ENCODE measurements around the gene PRSS36.
"Not testable (repeated sequence)": the region's sequence is repeated elsewhere in the genome, so short reads cannot be mapped to it uniquely, and the experiment has no call there.

PRSS36 gene

DNA sequence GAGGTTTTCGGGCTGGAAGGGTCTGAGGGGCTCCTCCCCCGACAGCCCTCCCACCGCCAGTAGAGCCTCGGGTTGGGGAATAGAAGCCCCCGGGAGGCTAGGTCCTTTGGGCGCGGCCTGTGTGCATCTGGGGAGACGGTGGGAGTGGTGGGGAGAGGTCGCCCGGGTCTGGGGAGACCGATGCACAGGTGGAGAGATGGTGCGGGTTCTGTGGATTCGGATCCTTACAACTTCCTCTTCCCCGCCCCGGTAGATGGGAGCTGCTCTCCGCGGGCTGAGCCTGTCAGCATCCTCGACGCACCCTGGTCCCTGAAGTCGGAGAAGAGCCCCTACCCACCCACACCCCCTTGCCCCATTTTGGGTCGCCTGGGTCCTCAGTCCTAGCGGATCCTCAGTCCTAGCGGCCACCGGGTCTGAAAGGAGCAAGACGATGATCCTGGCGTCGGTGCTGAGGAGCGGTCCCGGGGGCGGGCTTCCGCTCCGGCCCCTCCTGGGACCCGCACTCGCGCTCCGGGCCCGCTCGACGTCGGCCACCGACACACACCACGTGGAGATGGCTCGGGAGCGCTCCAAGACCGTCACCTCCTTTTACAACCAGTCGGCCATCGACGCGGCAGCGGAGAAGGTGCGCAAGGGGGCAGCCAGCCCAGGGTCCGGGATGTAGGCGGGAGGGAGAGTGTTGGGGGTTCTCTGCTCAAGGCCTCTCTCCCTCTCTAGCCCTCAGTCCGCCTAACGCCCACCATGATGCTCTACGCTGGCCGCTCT is 40.9 kb downstream of the PRSS36 start:
- Histone ChIP-seq H3K36me3 (ENCODE audit: insufficient read depth, low read length) (peaks cover 19% of the 10 kb centered on the region; the same call in 1 of the 2 replicates), H2AFZ (ENCODE audit: low read length, unreplicated experiment) (peak overlapping the region; percentile 89), H3K4me1 (ENCODE audit: control insufficient read depth, insufficient read depth, low read length, unreplicated experiment) (peaks cover 9% of the 10 kb centered on the region), H3K4me3 (ENCODE audit: low read depth, low read length) (peak overlapping the region; percentile 88), H3K79me2 (ENCODE audit: control insufficient read depth, insufficient read depth, low read length, unreplicated experiment) (peaks cover 19% of the 10 kb centered on the region), H3K27me3 (ENCODE audit: insufficient read depth, low read length) (no peaks in the 10 kb centered on the region), H3K27ac (ENCODE audit: low read depth, low read length) (no peak overlapping the region)

DNA sequence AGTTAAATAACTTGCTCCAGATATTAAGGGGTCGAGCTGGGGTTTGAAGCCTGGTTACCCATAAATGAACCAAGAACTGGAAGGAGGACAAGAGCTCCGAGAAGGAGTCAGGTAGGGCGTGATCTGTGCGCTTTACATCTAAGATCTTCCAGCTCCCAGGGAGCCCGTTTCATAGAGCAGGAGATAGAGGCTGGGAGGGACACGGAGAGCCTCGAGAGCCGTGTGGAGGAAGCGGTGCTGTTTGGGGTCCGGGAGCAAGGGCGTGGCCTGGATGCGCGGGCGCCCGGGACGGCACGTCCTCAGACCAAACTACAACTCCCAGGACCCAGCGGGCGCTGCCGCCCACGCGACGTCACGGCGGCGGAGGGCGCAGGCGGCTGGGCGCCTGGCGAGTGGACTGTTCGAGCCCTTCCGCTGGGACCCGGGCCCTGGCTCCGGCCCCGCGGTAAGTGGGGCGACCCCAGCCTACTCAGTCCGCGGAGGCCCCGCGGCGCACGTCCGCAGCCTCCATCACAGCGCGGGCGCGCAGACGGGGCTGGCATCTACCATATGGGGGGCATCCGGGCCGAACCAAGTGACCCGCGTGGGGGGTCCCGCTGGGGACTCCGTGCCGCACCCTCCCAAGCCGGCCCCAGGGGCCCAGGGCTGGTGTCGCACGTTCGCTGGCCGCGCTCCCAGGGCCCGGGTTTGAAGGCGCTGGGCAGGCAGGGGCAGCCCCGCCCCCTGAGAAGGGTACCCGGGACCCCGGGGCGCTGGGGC is 41.7 kb downstream of the PRSS36 start, which contains the start of gene BCKDK:
Gene BCKDK (plus strand): TSS at position 352 of the 759 bp plus-strand sequence. CDS start 838 bp downstream, outside the sequence.
- Histone ChIP-seq H3K36me3 (ENCODE audit: insufficient read depth, low read length) (peaks cover 19% of the 10 kb centered on the region; the same call in 1 of the 2 replicates), H3K4me1 (ENCODE audit: control insufficient read depth, insufficient read depth, low read length, unreplicated experiment) (peaks cover 9% of the 10 kb centered on the region), H2AFZ (ENCODE audit: low read length, unreplicated experiment) (peak within 1 kb of the TSS; percentile 89), H3K79me2 (ENCODE audit: control insufficient read depth, insufficient read depth, low read length, unreplicated experiment) (peaks cover 19% of the 10 kb centered on the region), H3K27ac (ENCODE audit: low read depth, low read length) (no peak within 1 kb of the TSS), H3K4me3 (ENCODE audit: low read depth, low read length) (peak within 1 kb of the TSS; percentile 88), H3K27me3 (ENCODE audit: insufficient read depth, low read length) (no peaks in the 10 kb centered on the region)

DNA sequence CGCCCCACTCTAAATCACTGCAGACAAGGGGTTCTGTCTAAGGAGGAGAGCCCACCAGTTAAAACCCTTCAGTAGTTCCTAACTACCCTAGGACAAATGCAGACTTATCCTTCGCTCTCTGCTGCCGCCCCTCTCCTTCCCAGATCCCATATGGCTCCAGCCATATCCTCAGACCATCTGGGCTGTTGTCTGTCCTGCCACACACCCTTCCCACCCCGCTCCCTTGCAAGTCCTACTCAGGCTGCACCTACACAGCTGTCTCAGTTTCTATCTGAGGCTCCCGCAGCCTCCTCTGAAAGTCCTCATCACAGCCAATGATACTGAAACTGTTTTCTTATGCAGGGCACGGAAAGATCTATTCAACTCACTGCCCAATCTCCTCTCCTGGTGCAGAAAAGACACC is 42.4 kb downstream of the PRSS36 start:
- Histone ChIP-seq H3K4me1 (ENCODE audit: control insufficient read depth, insufficient read depth, low read length, unreplicated experiment) (peaks cover 9% of the 10 kb centered on the region), H3K4me3 (ENCODE audit: low read depth, low read length) (peak overlapping the region; percentile 88), H2AFZ (ENCODE audit: low read length, unreplicated experiment) (no peak overlapping the region), H3K79me2 (ENCODE audit: control insufficient read depth, insufficient read depth, low read length, unreplicated experiment) (peaks cover 19% of the 10 kb centered on the region), H3K27ac (ENCODE audit: low read depth, low read length) (no peak overlapping the region), H3K36me3 (ENCODE audit: insufficient read depth, low read length) (peaks cover 19% of the 10 kb centered on the region; the same call in 1 of the 2 replicates), H3K27me3 (ENCODE audit: insufficient read depth, low read length) (no peaks in the 10 kb centered on the region)

DNA sequence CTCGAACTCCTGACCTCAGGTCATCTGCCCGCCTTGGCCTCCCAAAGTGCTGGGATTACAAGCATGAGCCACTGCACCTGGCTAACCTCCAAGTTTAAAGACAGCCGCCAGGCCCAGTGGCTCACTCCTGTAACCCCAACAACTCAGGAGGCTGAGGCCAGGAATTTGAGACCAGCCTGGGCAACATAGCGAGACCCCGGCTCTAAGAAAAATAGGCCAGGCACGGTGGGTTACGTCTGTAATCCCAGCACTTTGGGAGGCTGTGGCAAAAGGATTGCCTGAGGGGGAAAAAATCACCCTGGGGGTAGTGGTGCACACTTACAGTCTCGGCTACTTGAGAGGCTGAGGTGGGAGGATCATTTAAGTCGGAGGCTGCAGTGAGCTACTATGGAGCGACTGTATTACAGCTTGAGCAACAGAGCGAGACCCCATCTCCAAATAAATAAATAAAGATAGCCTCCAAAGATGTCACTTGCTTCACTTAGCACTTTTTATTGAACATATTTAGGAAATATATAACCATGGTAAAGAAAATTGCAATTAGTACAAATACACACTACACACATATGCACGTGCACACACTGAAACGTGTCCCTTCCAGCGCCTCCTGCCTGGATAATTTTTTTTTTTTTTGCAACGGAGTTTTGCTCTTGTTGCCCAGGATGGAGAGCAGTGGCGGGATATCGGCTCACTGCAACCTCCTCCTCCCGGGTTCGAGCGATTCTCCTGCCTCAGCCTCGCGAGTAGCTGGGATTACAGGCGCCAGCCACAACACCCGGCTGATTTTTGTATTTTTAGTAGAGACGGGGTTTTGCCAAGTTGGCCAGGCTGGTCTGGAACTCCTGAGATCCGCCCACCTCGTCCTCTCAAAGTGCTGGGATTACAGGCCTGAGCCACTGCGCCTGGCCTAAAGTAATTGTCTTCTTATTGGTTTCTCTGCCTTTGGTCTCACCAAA is 43.1 kb downstream of the PRSS36 start:
- Histone ChIP-seq H3K36me3 (ENCODE audit: insufficient read depth, low read length) (peaks cover 19% of the 10 kb centered on the region; the same call in 1 of the 2 replicates), H3K27ac (ENCODE audit: low read depth, low read length) (no peak overlapping the region), H3K79me2 (ENCODE audit: control insufficient read depth, insufficient read depth, low read length, unreplicated experiment) (peaks cover 19% of the 10 kb centered on the region), H2AFZ (ENCODE audit: low read length, unreplicated experiment) (no peak overlapping the region), H3K4me1 (ENCODE audit: control insufficient read depth, insufficient read depth, low read length, unreplicated experiment) (peaks cover 9% of the 10 kb centered on the region), H3K4me3 (ENCODE audit: low read depth, low read length) (no peak overlapping the region), H3K27me3 (ENCODE audit: insufficient read depth, low read length) (no peaks in the 10 kb centered on the region)

DNA sequence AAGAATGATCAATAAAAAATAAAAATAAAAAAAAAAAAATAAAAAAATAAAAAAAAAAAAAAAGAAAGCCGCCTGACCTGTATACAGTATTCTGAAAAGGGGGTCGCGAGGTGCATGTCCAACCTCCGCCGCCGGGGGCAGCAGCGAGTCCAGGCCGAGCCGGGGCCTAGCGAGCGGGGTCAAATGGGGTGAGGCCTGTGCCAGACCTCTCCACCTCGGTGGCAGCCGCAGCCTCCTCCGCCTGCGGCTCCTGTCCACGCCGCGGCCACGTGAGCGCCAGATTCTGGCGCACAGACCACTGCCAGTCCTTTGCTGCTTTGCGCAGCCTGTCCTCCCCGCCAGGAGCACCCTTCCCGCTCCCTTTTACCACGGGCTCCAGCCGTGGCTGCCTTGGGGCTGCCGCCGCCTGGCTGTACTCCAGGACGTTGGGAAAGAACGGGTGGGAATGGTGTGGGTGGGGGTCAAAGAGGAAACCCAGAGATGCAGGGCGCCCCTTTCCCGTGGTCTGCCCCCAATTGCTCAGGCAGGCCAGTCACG is 44.1 kb downstream of the PRSS36 start:
- H3K4me3 ChIP-seq (ENCODE audit: low read depth, low read length) = 0 out of 2 replicates have a peak overlapping the region, but pooled peaks have one; percentile 5
- no peaks in the 10 kb centered on the region for H3K27me3 ChIP-seq (ENCODE audit: insufficient read depth, low read length)
- peaks cover 8% of the 10 kb centered on the region; the same call in 1 of the 2 replicates for H3K36me3 ChIP-seq (ENCODE audit: insufficient read depth, low read length)
- H3K4me1 ChIP-seq (ENCODE audit: control insufficient read depth, insufficient read depth, low read length, unreplicated experiment) = peaks cover 9% of the 10 kb centered on the region
- peak overlapping the region; percentile 79 for H2AFZ ChIP-seq (ENCODE audit: low read length, unreplicated experiment)
- H3K79me2 ChIP-seq (ENCODE audit: control insufficient read depth, insufficient read depth, low read length, unreplicated experiment) = peaks cover 16% of the 10 kb centered on the region
- H3K27ac ChIP-seq (ENCODE audit: low read depth, low read length) = peak overlapping the region; percentile 24; the same call in 1 of the 2 replicates

DNA sequence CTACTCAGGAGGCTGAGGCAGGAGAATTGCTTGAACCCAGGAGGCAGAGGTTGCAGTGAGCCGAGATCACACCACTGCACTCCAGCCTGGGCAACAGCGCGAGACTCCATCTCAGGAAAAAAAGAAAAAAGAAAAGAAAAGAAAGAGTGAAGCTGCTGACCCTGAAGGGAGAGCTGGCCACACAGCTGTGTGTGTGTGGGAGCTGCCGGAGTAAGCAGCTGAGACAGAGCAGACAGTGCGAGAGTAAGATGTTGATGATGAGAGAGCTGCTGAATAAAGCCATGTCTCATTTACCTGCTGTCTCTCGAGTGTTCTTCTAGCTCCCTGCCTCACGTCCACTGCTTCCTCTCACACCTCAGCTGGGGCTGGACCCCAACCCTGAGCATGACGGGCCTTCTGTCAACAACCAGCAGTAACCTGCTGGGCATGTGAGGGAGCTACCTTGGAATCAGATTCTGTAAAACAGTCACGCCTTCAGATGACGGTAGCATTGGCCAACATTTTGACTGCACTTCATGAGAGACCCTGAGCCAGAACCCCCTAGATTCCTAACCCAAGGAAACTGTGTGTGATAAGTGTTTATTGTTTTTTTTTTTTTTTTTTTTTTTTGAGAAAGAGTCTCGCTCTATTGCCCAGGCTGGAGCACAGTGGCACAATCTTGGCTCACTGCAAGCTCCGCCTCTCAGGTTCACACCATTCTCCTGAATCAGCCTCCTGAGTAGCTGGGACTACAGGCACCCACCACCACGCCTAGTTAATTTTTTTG is 48.8 kb downstream of the PRSS36 start:
- not testable (repeated sequence) for H3K4me3 ChIP-seq (ENCODE audit: low read depth, low read length); H3K36me3 ChIP-seq (ENCODE audit: insufficient read depth, low read length); H3K27me3 ChIP-seq (ENCODE audit: insufficient read depth, low read length); H3K79me2 ChIP-seq (ENCODE audit: control insufficient read depth, insufficient read depth, low read length, unreplicated experiment); H3K27ac ChIP-seq (ENCODE audit: low read depth, low read length); H2AFZ ChIP-seq (ENCODE audit: low read length, unreplicated experiment)
- peaks cover 10% of the 10 kb centered on the region for H3K4me1 ChIP-seq (ENCODE audit: control insufficient read depth, insufficient read depth, low read length, unreplicated experiment)

DNA sequence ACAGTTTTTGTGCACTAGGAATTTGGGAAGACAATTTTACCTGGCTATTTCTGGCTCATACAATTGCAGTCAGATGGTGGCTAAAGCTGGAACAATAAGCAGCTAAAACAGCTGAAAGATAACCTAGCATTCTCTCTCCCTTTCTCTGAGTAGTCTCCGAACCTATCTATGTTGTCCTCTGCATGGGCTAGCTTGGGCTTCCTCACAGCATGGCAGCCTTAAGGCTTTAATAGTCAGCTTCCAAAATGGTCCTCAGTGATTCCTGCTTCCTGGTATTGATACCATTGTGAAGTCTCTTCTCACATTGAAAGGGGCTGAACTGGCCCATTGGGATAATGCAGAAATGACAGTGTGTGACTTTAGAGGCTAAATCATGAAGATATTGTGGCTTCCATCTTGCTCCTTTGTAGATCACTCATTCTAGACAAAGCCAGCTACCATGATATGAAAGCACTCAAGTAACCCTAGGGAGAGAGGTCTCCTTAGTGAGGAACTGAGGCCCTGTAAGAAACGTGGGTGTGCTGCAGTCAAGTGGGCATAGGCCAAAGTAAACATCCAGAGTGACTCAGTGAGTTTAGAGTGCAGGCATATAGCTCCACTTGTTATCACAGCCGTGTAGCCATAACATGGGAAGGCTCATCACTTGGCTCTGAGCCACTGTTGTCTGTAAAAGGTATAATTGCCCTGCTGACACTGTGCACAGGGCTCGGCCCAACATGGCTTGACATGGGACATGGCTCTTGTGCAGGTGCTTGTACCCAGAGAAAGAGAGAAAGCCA is 49.8 kb downstream of the PRSS36 start:
- H3K27ac ChIP-seq (ENCODE audit: low read depth, low read length) = peak overlapping the region; percentile 60
- H3K36me3 ChIP-seq (ENCODE audit: insufficient read depth, low read length) = no peaks in the 10 kb centered on the region
- peak overlapping the region; percentile 63 for H2AFZ ChIP-seq (ENCODE audit: low read length, unreplicated experiment)
- H3K79me2 ChIP-seq (ENCODE audit: control insufficient read depth, insufficient read depth, low read length, unreplicated experiment) = no peaks in the 10 kb centered on the region
- peaks cover 7% of the 10 kb centered on the region for H3K4me1 ChIP-seq (ENCODE audit: control insufficient read depth, insufficient read depth, low read length, unreplicated experiment)
- no peak overlapping the region for H3K4me3 ChIP-seq (ENCODE audit: low read depth, low read length)
- no peaks in the 10 kb centered on the region for H3K27me3 ChIP-seq (ENCODE audit: insufficient read depth, low read length)

DNA sequence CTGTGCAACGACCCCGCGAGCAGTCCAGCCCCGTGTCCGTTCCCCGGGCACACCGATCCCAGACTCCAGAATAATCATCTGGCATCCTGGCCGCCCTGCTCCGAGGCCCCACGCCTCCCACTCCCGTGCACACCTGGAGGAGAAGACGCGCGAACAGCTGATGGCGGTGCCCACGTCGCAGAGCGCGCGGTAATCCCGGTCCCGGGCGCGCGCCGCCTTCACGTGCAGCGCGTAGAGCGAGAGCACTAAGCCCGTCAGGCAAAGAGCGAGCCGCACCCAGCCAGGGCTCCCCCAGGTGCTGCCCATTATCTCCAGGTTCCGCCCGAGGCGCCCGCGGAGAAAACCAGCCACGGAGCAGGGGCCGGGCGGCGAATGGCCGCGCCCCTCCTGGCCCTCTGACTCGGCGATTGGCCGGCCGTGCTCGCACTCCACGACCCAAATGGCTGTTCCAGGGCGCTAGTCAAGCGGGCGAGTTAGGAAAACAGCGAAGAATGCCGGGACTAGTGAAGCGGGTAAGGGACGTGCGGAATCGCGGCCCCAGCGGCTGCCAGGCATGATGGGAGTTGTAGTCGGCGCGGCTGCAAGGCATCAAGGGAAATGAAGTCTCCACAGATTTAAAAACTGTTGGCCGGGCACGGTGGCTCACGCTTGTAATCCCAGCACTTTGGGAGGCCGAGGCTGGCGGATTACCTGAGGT is 55.3 kb downstream of the PRSS36 start, which contains the start of gene VKORC1:
Gene VKORC1 (minus strand): TSS at position 374 of the 697 bp plus-strand sequence. CDS start 68 bp downstream, at position 306.
- peaks cover 10% of the 10 kb centered on the region for H3K4me1 ChIP-seq (ENCODE audit: control insufficient read depth, insufficient read depth, low read length, unreplicated experiment)
- peak within 1 kb of the TSS; percentile 81 for H2AFZ ChIP-seq (ENCODE audit: low read length, unreplicated experiment)
- peaks cover 38% of the 10 kb centered on the region for H3K79me2 ChIP-seq (ENCODE audit: control insufficient read depth, insufficient read depth, low read length, unreplicated experiment)
- no peaks in the 10 kb centered on the region for H3K27me3 ChIP-seq (ENCODE audit: insufficient read depth, low read length)
- peak within 1 kb of the TSS; percentile 93 for H3K4me3 ChIP-seq (ENCODE audit: low read depth, low read length)
- peak within 1 kb of the TSS; percentile 25 for H3K27ac ChIP-seq (ENCODE audit: low read depth, low read length)
- H3K36me3 ChIP-seq (ENCODE audit: insufficient read depth, low read length) = no peaks in the 10 kb centered on the region

Measured in ACC112 (cell line).